ENCODE results near the gene TGM4.
"Not testable (repeated sequence)": the region's sequence is repeated elsewhere in the genome, so short reads cannot be mapped to it uniquely, and the experiment has no call there.

The TGM4 gene

DNA sequence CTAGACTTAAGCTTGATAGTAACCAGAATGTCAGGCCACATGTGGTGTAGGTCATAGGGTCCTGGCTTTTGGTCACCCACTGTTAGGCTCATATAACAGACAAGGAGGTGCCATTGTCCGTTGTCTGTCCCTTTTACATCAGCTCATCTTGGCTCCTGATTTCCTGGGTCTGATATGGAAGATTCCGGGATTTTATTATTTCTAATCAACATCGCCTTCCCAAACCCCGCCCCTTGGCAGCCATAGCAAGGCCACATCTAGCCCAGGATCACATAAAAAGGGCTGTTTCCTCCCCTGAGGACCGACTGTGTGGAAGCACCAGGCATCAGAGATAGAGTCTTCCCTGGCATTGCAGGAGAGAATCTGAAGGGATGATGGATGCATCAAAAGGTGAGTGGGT is at the start of gene TGM4:
Gene TGM4, plus strand, starts transcription at position 301 of the 400 bp plus-strand sequence. Its CDS starts 71 bp downstream, at position 372.
- no peak for DNase-seq (ENCODE audit: low spot score)

- peak; percentile 36 for DNase-seq (ENCODE audit: low spot score)
Measured at GRCh38 chr3:44825264-44825925, 49.0 kb upstream of the TGM4 start.

DNA sequence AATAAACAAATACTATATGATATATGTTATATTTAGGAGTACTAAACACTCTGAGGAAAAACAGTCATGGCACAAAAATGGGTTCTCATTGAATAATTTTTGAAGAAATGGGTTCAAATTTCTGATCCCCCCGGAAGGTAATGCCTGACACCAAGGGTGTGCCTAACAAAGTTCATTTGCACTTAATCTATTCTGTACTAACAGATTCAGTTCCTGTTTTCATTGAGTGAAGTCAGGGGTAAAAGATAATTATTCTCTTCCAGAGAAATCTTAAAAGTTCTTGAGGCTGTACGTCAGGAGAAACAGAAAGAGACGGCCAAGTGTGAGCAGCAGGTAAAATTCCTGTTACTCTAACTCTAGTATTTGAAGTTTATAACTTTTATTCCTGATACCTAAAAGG is 47.2 kb upstream of the TGM4 start:
- no peak for DNase-seq (ENCODE audit: low spot score)

DNA sequence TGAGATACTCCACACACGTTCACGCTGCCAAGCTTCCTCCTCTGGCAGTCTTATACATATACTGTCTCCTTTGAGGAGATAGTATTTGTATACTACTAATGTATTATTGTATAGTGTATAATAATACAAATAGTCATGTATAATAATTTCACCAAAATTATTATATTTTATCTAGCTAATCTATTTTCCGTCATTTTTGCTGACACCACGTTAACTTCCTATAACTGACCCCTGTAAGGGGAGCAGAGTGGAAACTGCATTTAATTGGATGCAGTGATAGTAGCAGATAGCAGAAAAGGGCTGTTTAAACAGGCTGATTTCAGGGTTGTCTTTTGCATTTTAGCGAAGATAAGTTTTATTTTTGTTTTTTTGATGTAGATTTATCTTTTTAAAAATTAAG is 43.2 kb upstream of the TGM4 start:
- DNase-seq (ENCODE audit: low spot score): no peak

DNA sequence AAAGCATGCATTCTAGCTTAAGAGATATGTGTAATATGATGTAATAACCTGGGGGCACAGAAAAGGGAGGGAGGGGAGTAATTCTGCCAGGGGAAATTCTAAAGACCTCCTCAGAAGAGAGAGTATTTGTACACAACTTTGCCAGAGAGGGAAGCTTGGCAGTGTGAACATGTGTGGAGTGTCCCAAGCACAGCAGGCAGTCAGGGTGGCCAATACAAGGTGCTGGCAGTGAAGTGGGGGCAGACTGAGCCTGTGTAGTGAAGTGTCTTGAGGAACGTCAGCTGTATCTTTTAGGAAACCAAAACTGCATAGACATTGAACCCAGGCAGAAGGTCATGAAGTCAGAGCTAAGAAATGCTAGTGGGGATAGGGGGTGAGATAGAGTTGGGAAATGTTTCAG is 42.4 kb upstream of the TGM4 start:
- no peak for DNase-seq (ENCODE audit: low spot score)

DNA sequence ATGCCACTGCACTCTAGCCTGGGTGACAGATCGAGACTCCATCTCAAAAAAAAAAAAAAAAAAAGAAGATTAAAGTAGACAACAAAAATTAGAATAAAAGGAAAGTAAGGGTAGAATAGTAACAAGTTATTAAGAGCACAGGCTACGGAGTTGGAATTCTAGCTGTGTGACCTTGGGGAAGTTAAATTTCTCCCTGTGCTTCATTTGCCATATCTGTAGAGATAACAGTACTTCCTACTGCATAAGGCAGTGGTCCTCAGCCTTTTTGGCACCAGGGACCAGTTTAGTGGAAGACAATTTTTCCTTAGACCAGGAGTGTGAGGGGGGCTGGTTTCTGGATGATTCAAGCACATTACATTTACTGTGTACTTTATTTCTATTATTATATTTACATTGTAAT is 41.4 kb upstream of the TGM4 start:
- DNase-seq (ENCODE audit: low spot score): no peak

DNA sequence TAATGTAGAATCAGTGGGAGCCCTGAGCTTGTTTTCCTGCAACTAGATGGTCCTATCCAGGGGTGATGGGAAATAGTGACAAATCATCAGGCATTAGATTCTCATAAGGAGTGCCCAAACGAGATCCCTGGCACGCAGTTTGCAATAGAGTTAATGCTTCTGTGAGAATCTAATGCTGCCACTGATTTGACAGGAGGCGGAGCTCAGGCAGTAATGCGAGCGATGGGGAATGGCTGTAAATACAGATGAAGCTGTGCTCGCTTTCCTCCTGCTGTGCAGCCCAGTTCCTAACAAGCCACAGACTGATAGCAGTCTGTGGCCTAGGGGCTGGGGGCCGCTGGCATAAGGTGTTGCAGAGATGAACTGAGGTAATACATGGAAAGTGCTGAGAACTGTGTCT is 41.0 kb upstream of the TGM4 start:
- DNase-seq (ENCODE audit: low spot score): no peak

DNA sequence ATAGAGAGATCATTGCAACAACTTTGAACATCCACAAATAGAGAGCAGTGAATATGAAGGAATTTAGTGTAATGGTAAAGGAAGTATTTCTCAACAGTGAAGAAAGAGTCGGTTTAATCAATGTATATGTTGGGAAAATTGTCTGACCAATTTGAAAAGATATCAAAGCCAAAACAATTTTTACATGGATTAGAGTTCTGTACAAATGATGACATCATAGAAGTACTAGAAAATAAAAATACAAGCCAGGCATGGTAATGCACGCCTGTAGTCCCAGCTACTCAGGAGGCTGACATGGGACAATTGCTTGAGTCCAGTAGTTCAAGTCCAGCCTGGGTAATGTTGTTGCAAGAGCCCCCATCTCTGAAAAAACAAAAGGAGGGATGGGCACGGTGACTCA is 38.7 kb upstream of the TGM4 start:
- no peak for DNase-seq (ENCODE audit: low spot score)

DNA sequence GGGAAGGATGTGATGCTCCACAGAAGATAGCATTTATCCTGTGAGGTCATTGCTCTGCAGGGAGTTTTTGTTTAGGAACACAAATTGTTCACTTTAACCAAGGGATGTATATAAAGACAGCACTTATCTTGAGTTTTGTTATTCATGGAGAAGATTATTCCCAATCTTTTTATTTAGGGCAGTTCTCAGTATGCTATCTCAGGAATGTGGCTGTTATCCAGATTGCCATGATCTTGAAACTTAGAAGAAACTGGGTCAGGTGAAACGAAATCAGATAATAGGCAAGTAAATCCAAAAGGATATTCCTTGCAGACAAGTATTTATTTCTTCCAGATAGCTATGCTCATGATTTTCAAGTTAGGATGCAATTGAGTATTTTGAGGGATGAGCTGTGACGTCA is 32.0 kb upstream of the TGM4 start:
- no peak for DNase-seq (ENCODE audit: low spot score)

DNA sequence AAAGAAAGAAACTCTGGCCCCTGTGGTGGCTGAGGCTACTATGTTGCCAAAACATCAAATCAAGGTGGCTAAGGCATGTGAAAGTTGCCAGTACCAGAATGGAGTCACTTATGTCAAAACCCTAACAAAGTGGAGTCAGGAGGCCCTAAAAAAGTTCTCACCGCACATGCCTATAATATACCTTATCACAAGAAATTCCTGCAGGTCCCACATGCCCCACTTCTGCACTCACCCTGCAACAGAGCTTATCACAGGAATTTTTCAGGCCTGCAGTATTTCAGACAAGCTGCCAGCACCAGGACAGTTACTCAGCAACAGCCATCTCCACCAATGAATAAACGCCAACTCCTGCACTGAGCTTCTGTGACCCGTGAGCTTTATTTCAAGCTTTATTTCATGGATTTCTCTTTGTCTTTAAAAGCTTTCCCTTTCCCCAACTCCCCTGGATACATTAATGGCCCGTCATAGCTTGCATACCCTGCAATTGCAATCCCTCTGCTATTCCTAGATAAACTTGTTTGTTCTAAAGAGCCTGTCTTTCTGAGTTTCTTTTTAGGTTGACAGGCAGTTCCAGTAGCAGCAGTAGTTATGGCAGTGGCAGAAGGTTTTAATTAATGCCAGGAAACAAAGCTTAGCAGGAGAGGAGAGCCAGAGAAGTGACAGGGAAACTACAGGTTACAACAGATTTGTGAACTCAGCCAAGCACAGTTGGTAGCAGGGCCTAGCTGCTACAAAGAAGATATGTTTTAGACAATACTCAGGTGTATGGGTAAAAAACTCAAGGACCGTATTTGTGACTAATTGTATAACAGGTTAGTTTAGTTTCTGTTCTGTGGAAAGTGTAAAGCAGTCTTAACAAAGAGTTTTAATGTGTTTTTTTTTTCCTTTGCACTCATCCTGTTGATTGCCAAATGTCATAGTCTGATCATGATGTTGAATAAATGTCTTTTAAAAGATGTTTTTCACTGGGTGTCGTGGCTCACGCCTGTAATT is 28.6 kb upstream of the TGM4 start:
- no peak for DNase-seq (ENCODE audit: low spot score)

DNA sequence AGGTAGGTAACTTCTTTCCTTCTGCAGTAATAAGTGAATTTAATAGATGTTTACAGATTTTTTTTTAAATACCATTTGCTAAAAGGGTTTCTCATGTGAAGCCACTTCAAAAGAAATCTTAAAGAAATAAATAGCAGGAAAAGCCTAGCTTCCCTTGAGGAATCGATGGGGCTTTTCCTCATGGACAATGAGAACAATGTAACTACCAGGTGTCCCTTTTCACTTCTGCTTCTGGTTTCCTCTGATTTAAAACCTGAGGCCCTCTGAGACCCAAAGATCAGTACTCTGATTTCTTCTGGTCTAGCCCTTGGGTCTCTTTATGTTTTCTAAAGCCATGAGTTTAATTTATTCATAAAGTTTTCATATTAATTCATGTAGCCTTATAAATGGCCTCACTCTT is 25.8 kb upstream of the TGM4 start:
- no peak for DNase-seq (ENCODE audit: low spot score)

- not testable (repeated sequence) for DNase-seq (ENCODE audit: low spot score)
Measured at GRCh38 chr3:44856663-44857062, 17.7 kb upstream of the TGM4 start.

DNA sequence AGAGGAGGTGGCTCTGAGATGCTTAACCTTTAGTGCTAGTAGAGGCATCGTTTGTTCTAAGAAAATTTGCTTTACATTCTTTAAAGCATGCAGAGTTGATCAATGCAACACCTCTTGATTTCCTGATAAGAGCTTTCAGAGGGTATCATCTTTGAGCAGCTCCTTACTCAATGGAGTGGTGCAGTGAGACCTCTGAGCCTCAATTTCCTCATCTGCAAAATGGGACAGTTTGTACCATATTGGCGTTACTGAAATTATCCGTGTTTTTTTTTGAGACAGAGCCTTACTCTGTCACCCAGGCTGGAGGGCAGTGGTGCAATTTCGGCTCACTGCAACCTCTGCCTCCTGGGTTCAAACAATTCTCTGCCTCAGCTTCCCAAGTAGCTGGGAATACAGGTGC is 14.3 kb upstream of the TGM4 start:
- DNase-seq (ENCODE audit: low spot score): no peak

DNA sequence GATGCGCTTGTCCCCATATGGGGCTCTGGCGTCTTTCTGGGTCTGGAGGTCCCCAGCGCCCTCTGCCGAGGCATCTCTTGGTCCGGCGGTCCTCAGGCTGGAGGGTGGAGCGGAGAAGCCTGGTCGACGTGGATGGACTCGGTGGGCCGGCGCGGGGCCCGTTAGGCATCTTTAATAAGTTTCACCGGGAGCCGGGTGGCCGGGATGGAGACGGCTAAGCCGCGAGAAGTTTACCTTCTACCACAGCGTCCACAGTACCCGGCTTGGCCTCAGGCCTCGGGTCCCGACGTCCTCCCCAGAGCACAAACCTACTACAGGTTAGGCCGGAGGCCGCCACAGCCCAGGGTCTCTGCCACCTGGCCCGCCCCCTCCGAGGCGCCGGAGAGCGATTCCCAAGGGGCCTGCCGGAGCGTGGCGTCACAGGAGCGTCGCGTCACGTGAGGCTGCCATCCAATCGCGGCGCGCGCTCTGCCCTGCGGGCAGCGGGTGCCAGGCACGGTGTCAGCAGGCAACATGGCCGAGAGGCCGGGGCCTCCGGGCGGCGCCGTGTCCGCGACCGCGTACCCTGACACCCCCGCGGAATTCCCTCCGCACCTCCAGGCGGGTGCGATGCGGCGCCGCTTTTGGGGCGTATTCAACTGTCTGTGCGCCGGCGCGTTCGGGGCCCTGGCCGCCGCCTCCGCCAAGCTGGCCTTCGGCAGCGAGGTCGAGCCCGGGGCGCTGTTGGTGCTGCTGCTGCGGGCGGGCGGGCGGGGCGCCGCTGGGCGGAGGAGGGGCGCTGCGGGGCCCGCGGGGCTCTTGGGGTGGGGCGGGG is 12.8 kb upstream of the TGM4 start, which contains the start of gene TMEM42:
Gene TMEM42, plus strand, starts transcription at position 501 of the 814 bp plus-strand sequence. Its CDS starts 13 bp downstream, at position 514.
- peak; percentile 83 for DNase-seq (ENCODE audit: low spot score)

DNA sequence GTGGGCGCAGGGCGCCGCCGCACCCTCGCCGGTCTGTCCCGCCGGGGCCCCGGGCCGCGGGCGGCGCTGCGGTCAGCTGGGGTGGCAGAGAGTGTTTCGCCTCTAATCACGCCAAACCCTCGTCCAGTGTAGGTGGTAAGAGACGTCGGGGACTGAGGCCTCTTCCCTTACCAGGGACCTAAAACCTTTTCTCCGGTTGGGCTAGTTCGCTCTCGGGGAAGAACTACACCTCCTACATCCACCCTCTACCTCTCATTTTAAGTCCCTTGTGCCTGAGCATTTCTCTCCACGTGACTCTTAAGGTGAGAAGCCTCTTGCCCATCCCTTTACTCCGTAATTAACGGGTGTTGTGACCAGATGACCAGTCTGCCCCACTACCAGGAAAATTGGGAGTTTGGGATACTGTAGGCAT is 12.2 kb upstream of the TGM4 start:
- peak; percentile 21 for DNase-seq (ENCODE audit: low spot score)

DNA sequence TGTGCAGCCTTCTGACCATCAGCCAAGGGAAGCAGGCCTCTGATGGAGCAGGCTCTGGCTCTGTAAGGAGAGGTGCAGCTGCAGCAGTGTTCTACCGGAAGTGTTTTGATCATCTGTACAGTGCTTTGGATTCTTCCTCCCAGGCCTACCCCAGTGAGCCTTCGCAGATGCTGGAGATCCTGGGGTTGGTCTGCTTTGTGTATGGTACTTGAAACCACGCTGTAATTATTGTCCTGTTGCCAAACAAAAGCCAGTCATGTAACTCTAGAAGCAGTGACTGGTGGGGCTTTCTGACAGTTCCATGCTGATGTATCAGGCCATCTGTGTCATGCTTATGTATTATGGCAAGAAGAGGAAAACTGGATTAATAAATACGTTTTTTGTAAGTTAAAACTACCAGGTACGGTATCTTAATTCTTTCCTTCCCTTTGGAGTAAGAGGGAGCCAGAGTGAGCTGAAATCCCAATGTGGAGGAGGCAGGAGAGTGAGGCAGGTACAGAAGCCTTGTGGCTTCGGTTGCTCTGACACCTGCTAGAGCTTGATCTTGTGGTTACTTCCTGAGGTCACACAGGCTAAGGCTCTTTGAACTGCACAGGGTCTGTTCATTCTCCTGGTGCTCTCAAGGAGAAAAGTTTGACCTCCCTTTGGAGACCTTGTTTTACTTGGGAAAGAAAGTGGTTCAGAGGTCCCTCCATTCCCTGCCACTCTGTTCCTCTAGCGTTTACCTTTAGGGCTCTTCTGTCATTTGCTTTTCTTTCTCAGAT is 9.0 kb upstream of the TGM4 start:
- DNase-seq (ENCODE audit: low spot score): no peak

DNA sequence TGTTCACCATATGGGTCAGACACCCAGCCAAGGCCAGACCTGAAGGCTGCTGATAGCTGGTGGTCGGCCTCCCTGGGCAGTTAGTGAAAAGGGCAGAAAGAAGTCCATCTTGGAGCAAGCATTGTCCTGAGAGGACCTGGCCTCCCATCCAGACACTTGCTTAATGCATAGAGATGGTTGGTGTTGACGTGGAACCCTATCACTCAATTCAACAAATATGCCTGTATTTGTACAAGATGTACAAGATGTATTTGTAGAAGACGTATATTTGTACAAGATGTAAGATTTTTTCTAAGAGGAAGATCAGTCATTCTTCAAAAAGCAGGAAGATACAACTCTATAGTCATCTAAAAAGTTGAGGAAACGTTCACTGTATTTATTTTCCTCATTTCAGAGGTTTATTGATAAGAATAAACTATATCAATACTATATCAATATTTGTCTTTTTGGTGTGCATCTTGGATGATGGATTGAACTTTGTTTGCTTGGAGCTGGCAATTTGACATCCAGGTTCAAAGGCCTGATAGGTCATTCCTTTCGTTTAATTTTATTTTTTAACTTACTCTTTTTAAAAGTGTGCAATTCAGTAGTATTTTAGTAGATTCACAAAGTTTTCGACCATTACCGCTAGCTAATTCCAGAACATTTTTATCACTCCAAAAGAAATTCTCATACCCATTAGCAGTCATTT is 6.8 kb upstream of the TGM4 start:
- no peak for DNase-seq (ENCODE audit: low spot score)

DNA sequence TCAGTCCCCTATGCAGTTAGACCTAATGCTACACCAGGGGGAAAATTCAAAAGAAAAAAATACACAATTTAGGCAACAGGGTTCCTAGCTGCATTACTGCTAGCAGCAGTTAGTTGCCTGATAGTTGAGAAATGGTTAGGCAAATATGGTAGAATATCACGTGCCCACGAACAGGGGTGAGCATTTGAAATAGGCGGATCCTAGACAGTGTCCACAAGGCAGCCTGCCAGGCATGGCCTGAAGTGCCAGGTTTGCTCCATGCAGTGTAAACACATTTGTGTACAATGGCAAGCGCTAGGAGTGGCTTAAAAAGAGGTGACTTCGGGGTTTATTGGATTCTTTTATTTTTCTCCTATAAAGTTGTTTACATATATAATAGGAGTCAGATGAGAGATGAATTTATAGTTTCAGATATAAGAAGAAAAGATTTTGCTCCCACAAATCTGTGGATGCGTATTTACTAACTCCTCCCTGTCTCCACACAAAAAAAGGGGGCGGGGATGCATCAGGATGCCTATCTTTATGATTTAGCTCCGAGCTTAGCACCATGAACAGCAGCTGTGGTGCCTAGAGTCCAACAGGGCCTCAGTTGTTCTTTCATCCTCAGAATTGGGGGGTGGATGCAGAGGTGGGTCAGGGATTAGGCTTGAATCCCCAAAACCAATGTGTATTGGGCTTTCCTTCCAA is 3.9 kb upstream of the TGM4 start:
- DNase-seq (ENCODE audit: low spot score): no peak

DNA sequence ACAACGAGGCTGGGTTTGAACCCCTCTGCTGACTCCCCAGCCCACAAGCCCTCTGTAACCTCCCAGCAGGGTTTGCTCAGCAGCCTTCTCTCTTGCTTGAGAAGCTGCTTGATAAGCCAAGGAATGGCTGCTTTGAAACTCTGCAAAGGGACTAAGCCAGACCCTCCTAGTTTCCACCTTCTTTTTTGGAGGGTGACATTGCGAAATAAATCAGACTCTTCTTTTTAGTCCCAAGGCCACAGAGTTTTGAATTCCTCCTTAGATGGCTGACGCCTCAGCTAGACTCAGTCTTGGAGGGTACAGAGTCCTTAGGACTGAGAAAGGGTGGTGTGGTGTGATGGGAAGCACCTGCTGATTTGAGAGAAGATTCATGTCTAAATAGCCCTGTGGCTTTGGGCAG is 1.2 kb downstream of the TGM4 start:
- no peak for DNase-seq (ENCODE audit: low spot score)

GRCh38 chr3:44877333-44877732 is 2.9 kb downstream of the TGM4 start:
- DNase-seq (ENCODE audit: low spot score): no peak

Data from RKO (cell line).